HCT116 (cell line): Measurements from ENCODE around the gene LRSAM1.

Source experiments
- CEBPB ChIP-seq: IDR thresholded peaks from 2 replicates; pipeline ENCODE4 v1.6.1; 2012; ENCODE audit warnings: low read depth
- EGR1 ChIP-seq: IDR thresholded peaks from 2 replicates; pipeline ENCODE4 v1.6.1; 2012; ENCODE audit warnings: low read depth
- EZH2 ChIP-seq: fragments of 200-600 bp; sonication (generic); IDR thresholded peaks from 2 replicates; pipeline ENCODE4 v1.6.1; 2017; ENCODE audit warnings: antibody characterized with exemption, mixed run types
- EZH2phosphoT487 ChIP-seq: fragments of 200-600 bp; IDR thresholded peaks from 2 replicates; pipeline ENCODE4 v1.6.1; 2018; ENCODE audit warnings: antibody characterized with exemption, borderline replicate concordance
- POLR2A ChIP-seq: IDR thresholded peaks from 2 replicates; pipeline ENCODE4 v1.7.0; 2011; ENCODE audit warnings: borderline replicate concordance; ENCODE audit not compliant: insufficient read depth, insufficient read length; ENCODE audit errors: extremely low read depth
- POLR2AphosphoS5 ChIP-seq: IDR thresholded peaks from 2 replicates; pipeline ENCODE4 v1.6.1; 2011; ENCODE audit warnings: mild to moderate bottlenecking, low read depth, low read length, moderate library complexity
- RAD21 ChIP-seq: IDR thresholded peaks from 2 replicates; pipeline ENCODE4 v1.6.1; 2012; ENCODE audit warnings: low read depth, mild to moderate bottlenecking
- ZFX ChIP-seq: fragments of 450-650 bp; IDR thresholded peaks from 2 replicates; pipeline ENCODE4 v1.6.1; 2017
- TF ChIP-seq, protein P1 (sequence below), 3 experiments: fragments of 200-600 bp in 1 of 3; sonication (generic) in 1 of 3; IDR thresholded peaks in 2 of 3; conservative IDR thresholded peaks in 1 of 3; 2 replicates each; pipeline ENCODE4 v1.5.1; 2012 to 2017; ENCODE audit warnings: low read depth in 2 of 3, low read length in 2 of 3, antibody characterized with exemption in 1 of 3, borderline replicate concordance in 1 of 3, control low read depth in 1 of 3, mild to moderate bottlenecking in 1 of 3, mixed read lengths in 1 of 3, mixed run types in 1 of 3, moderate library complexity in 1 of 3; ENCODE audit not compliant: insufficient read depth in 1 of 3

DNA sequence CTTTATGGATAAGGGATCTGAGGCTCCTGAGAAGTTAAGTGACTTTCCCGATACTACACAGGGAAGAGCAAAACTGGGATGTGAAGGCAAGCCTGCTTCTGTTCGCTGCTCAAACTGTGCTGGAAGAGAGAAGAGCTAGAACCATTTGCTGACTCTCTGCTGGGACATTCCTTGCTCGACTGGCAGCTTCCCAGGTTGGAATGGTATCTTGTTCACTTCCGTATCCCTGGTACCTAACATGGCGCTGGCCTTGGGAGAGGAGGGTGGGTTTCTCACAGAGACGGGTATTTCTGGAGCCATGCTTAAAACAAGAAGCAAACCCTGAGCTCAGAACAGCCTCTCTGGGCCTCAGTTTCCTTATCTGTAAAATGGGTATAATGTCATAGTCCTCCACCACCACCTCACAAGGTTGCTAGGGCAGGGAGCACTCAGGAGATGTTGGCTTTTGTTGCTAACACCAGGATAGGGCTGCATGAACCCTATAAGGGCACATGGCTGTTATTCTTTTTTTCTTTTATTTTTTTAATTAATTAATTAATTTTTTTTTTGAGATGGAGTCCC is 92.7 kb downstream of the LRSAM1 start:
- TF ChIP-seq, protein P1, sequence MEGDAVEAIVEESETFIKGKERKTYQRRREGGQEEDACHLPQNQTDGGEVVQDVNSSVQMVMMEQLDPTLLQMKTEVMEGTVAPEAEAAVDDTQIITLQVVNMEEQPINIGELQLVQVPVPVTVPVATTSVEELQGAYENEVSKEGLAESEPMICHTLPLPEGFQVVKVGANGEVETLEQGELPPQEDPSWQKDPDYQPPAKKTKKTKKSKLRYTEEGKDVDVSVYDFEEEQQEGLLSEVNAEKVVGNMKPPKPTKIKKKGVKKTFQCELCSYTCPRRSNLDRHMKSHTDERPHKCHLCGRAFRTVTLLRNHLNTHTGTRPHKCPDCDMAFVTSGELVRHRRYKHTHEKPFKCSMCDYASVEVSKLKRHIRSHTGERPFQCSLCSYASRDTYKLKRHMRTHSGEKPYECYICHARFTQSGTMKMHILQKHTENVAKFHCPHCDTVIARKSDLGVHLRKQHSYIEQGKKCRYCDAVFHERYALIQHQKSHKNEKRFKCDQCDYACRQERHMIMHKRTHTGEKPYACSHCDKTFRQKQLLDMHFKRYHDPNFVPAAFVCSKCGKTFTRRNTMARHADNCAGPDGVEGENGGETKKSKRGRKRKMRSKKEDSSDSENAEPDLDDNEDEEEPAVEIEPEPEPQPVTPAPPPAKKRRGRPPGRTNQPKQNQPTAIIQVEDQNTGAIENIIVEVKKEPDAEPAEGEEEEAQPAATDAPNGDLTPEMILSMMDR (IDR thresholded peaks at IDR 0.05 in 2 of 3, conservative IDR thresholded peaks at IDR 0.05 in 1 of 3; ENCODE audit: borderline replicate concordance in 1 of 3, insufficient read depth in 1 of 3, low read depth in 2 of 3, low read length in 2 of 3), result no peak
- TF ChIP-seq POLR2AphosphoS5, result no peak
- no peak for TF ChIP-seq POLR2A
- TF ChIP-seq EZH2, result no peak
- TF ChIP-seq ZFX, result no peak
- no peak for TF ChIP-seq CEBPB
- no peak for TF ChIP-seq RAD21
- TF ChIP-seq EZH2phosphoT487, result no peak
- TF ChIP-seq EGR1, result no peak
